SU-DHL-6 (cell line): ENCODE measurements around the gene OR6N1.

Experiments
- H2AFZ ChIP-seq: fragments of 200-600 bp; sonication (generic); 2 replicates; pipeline ENCODE4 v1.6.1; 2014; ENCODE audit warnings: low read depth, mild to moderate bottlenecking, moderate library complexity, mixed read lengths, antibody characterized with exemption, low read length; ENCODE audit not compliant: severe bottlenecking
- H3F3A ChIP-seq: fragments of 200-600 bp; shearing (Covaris generic); 2 replicates; pipeline ENCODE4 v1.6.0; 2016; ENCODE audit warnings: antibody characterized with exemption, mild to moderate bottlenecking; ENCODE audit not compliant: insufficient read depth
- H3K27ac ChIP-seq: fragments of 200-600 bp; sonication (generic); 2 replicates; pipeline ENCODE4 v1.5.1; 2016; ENCODE audit warnings: low read depth, mild to moderate bottlenecking, low read length, moderate library complexity, mixed read lengths
- H3K27me3 ChIP-seq: fragments of 200-600 bp; sonication (generic), shearing (Covaris generic); 2 replicates; pipeline ENCODE4 v1.6.0; 2014; ENCODE audit warnings: mild to moderate bottlenecking, low read length
- H3K36me3 ChIP-seq: fragments of 200-600 bp; sonication (generic); 2 replicates; pipeline ENCODE4 v1.6.1; 2014; ENCODE audit warnings: mild to moderate bottlenecking, low read length, mixed read lengths
- H3K4me2 ChIP-seq: fragments of 300-600, 200-600 bp; shearing (Covaris generic), sonication (generic); 2 replicates; pipeline ENCODE4 v1.6.0; 2014; ENCODE audit warnings: low read length, low read depth, mild to moderate bottlenecking; ENCODE audit not compliant: poor library complexity, severe bottlenecking
- H3K4me3 ChIP-seq: fragments of 200-600 bp; sonication (generic); 2 replicates; pipeline ENCODE4 v1.5.1; 2014; ENCODE audit warnings: antibody characterized with exemption, low read length, mild to moderate bottlenecking, mixed read lengths; ENCODE audit not compliant: insufficient read depth, poor library complexity, severe bottlenecking
- H3K79me2 ChIP-seq: fragments of 200-600 bp; sonication (generic); 2 replicates; pipeline ENCODE4 v1.6.1; 2014; ENCODE audit warnings: mild to moderate bottlenecking, low read length, moderate library complexity; ENCODE audit not compliant: insufficient read depth
- H3K9ac ChIP-seq: fragments of 200-600 bp; sonication (generic); 2 replicates; pipeline ENCODE4 v1.7.0; 2014; ENCODE audit warnings: mild to moderate bottlenecking, low read length
- H3K9me2 ChIP-seq: fragments of 200-600 bp; sonication (generic); replicated peaks from 2 replicates; pipeline ENCODE4 v1.6.1; 2014; ENCODE audit warnings: low read length; ENCODE audit not compliant: insufficient read depth
- H3K9me3 ChIP-seq: fragments of 200-600 bp; sonication (generic); 2 replicates; pipeline ENCODE4 v1.6.1; 2014; ENCODE audit warnings: low read length, mixed read lengths; ENCODE audit not compliant: insufficient read depth
- H4K20me1 ChIP-seq: fragments of 200-600 bp; sonication (generic); 2 replicates; pipeline ENCODE4 v1.6.1; 2014; ENCODE audit warnings: low read depth, mild to moderate bottlenecking, antibody characterized with exemption, low read length, moderate library complexity, mixed read lengths
- EZH2phosphoT487 ChIP-seq: fragments of 200-600 bp; sonication (generic), shearing (Covaris generic); conservative IDR thresholded peaks from 2 replicates; pipeline ENCODE4 v1.6.1; 2018; ENCODE audit warnings: mild to moderate bottlenecking, antibody characterized with exemption, low read length, moderate library complexity, mixed read lengths
- TF ChIP-seq, protein P1 (sequence below): fragments of 200-600 bp; sonication (generic); IDR thresholded peaks from one replicate; pipeline ENCODE4 v1.5.1; 2017; ENCODE audit warnings: antibody characterized with exemption, mild to moderate bottlenecking, low read length, moderate library complexity; ENCODE audit not compliant: insufficient read depth, poor library complexity, severe bottlenecking

The OR6N1 gene

DNA sequence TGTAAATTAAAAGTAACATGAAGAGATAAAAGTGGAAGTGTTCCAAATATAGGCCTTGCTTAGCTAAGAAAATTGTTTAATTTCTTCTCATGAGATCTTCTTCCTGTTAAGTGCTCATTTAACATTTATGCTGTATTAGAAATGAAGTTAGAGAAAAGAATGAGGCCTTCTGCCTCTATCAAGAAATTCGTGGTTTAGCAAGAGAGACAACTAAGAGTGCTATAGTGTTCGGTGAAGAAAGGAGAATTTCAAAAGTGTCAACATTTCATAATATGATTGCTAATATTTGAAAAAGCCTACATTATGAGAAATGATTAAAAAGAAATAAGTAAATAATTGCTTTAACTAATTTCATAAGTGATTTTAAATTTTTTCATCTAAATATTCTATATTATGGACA lies 40.3 kb upstream of the OR6N1 start:
- no peaks in the 10 kb centered on the region for H3K36me3 ChIP-seq
- H3K79me2 ChIP-seq: no peaks in the 10 kb centered on the region
- no peaks in the 10 kb centered on the region for H3F3A ChIP-seq
- H3K9me2 ChIP-seq: no peaks in the 10 kb centered on the region
- H3K9ac ChIP-seq: no peak overlapping the region
- H3K4me3 ChIP-seq: no peak overlapping the region
- no peaks in the 10 kb centered on the region for H3K27me3 ChIP-seq
- no peak for TF ChIP-seq EZH2phosphoT487
- TF ChIP-seq, protein P1, sequence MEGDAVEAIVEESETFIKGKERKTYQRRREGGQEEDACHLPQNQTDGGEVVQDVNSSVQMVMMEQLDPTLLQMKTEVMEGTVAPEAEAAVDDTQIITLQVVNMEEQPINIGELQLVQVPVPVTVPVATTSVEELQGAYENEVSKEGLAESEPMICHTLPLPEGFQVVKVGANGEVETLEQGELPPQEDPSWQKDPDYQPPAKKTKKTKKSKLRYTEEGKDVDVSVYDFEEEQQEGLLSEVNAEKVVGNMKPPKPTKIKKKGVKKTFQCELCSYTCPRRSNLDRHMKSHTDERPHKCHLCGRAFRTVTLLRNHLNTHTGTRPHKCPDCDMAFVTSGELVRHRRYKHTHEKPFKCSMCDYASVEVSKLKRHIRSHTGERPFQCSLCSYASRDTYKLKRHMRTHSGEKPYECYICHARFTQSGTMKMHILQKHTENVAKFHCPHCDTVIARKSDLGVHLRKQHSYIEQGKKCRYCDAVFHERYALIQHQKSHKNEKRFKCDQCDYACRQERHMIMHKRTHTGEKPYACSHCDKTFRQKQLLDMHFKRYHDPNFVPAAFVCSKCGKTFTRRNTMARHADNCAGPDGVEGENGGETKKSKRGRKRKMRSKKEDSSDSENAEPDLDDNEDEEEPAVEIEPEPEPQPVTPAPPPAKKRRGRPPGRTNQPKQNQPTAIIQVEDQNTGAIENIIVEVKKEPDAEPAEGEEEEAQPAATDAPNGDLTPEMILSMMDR: no peak
- H3K27ac ChIP-seq: no peak overlapping the region
- H3K4me2 ChIP-seq: no peak overlapping the region
- no peak overlapping the region for H2AFZ ChIP-seq
- no peaks in the 10 kb centered on the region for H4K20me1 ChIP-seq
- no peaks in the 10 kb centered on the region for H3K9me3 ChIP-seq

DNA sequence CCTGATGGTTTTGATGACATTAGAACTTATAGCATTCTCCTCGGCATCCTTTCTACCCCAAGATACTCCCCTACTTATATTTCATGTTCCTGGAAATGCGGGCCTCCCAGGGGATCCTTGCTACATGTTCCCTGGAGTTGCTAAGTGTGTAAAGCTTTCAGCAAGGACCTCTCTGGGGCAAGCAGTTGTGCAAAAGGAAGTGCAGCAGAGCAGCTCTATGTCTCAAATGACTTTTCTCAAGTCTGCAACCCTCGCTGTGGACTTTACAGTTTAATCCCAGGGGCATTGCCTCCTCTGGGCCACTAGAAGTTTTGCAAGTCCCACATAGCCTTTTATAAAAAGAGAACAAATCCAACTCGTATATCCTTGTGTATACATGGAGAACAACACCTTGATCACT lies 38.3 kb upstream of the OR6N1 start:
- no peak for TF ChIP-seq EZH2phosphoT487
- TF ChIP-seq, protein P1: no peak
- H3K4me2 ChIP-seq: no peak overlapping the region
- H3K79me2 ChIP-seq: no peaks in the 10 kb centered on the region
- H2AFZ ChIP-seq: no peak overlapping the region
- H3K36me3 ChIP-seq: no peaks in the 10 kb centered on the region
- H3K27ac ChIP-seq: no peak overlapping the region
- no peaks in the 10 kb centered on the region for H3K27me3 ChIP-seq
- H3K9ac ChIP-seq: no peak overlapping the region
- H3K9me2 ChIP-seq: no peaks in the 10 kb centered on the region
- no peaks in the 10 kb centered on the region for H3F3A ChIP-seq
- H4K20me1 ChIP-seq: no peaks in the 10 kb centered on the region
- H3K4me3 ChIP-seq: no peak overlapping the region
- no peaks in the 10 kb centered on the region for H3K9me3 ChIP-seq

DNA sequence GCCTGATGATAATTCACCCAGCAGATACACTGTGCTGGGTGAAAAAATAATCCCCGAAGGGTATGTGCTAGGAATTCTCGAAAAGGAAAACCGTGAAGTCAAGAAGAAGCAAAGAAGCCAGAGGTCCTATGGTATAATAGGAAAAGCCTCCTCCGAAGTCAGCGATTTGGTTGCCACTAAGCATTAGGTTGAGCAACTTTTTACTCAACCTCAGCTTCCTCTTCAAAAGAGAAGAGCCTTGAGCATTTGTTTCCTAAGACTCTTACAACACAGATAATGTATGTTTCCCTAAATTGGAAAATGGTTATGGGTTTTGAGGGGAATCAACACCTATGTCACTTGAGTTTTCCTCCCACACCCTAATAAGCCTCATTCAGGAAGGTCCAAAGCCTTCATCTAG lies 37.9 kb upstream of the OR6N1 start:
- no peak overlapping the region for H2AFZ ChIP-seq
- no peak overlapping the region for H3K4me3 ChIP-seq
- H3K9me3 ChIP-seq: no peaks in the 10 kb centered on the region
- no peaks in the 10 kb centered on the region for H3K9me2 ChIP-seq
- no peaks in the 10 kb centered on the region for H3K79me2 ChIP-seq
- no peak overlapping the region for H3K4me2 ChIP-seq
- no peak overlapping the region for H3K9ac ChIP-seq
- H4K20me1 ChIP-seq: no peaks in the 10 kb centered on the region
- no peaks in the 10 kb centered on the region for H3K36me3 ChIP-seq
- H3F3A ChIP-seq: no peaks in the 10 kb centered on the region
- TF ChIP-seq, protein P1: no peak
- no peak for TF ChIP-seq EZH2phosphoT487
- H3K27me3 ChIP-seq: no peaks in the 10 kb centered on the region
- H3K27ac ChIP-seq: no peak overlapping the region
